NCI-H510A treated with DMSO at 0.1 percent for 48 hours (cell line): ENCODE results near the gene CCDC194.
A peak's percentile ranks its signal among the peaks of the same experiment; 100 is the strongest.

ENCODE experiments used
- DNase-seq: peaks from one replicate; lab custom pipeline; 2025; lab: John Stamatoyannopoulos, UW

Gene CCDC194

GRCh38 chr19:17393914-17394313, at the start of gene CCDC194:
Gene CCDC194 (minus strand): TSS chr19:17394196. CDS start chr19:17394158, 38 bp downstream.
- DNase-seq: no peak

GRCh38 chr19:17441241-17442021, 47.4 kb upstream of the CCDC194 start:
- no peak for DNase-seq

GRCh38 chr19:17436874-17437267, 42.9 kb upstream of the CCDC194 start:
- DNase-seq: no peak

GRCh38 chr19:17436094-17436873, 42.3 kb upstream of the CCDC194 start:
- DNase-seq: no peak

- DNase-seq: no peak
These were observed 41.2 kb upstream of the CCDC194 start for GRCh38 chr19:17435218-17435617.

GRCh38 chr19:17431417-17431816, 37.4 kb upstream of the CCDC194 start:
- no peak for DNase-seq

- DNase-seq: no peak
These were observed 35.7 kb upstream of the CCDC194 start for GRCh38 chr19:17429641-17430113.

GRCh38 chr19:17424743-17425365, 30.9 kb upstream of the CCDC194 start:
- peak; percentile 38 for DNase-seq

GRCh38 chr19:17423429-17424208, 29.6 kb upstream of the CCDC194 start:
- no peak for DNase-seq

GRCh38 chr19:17421942-17422341, 27.9 kb upstream of the CCDC194 start:
- no peak for DNase-seq

GRCh38 chr19:17420475-17420924, 26.5 kb upstream of the CCDC194 start:
- DNase-seq: peak; percentile 21

- DNase-seq: peak; percentile 97
These were observed 25.9 kb upstream of the CCDC194 start, which contains the start of gene MVB12A for GRCh38 chr19:17419621-17420474. Gene MVB12A (plus strand): TSS chr19:17420047. CDS start chr19:17420136, 89 bp downstream.

- no peak for DNase-seq
These were observed 25.2 kb upstream of the CCDC194 start for GRCh38 chr19:17419154-17419620.

GRCh38 chr19:17418710-17419109, 24.7 kb upstream of the CCDC194 start:
- no peak for DNase-seq

GRCh38 chr19:17415121-17415520, 21.1 kb upstream of the CCDC194 start:
- no peak for DNase-seq

GRCh38 chr19:17414097-17414496, 20.1 kb upstream of the CCDC194 start:
- no peak for DNase-seq

GRCh38 chr19:17411801-17412200, 17.8 kb upstream of the CCDC194 start:
- no peak for DNase-seq

GRCh38 chr19:17409990-17410389, 16.0 kb upstream of the CCDC194 start:
- DNase-seq: no peak

GRCh38 chr19:17406887-17407196, 12.8 kb upstream of the CCDC194 start:
- DNase-seq: no peak

GRCh38 chr19:17406046-17406886, 12.3 kb upstream of the CCDC194 start:
- no peak for DNase-seq
